Testis (tissue), 3 donors: ENCODE data around the gene CNTRL. TPM values are rescaled to one million over a fixed set of nuclear protein-coding genes. Genes with fewer than 3 reads are reported as not detected.

Source experiments
- DNase-seq: peaks from one replicate; pipeline ENCODE4 v3.0.0-alpha.2; 2019
- H3K27ac ChIP-seq, 2 donors: fragments of 200-600 bp; sonication (generic); one replicate each; pipeline ENCODE4 v1.5.1; 2019
- H3K27me3 ChIP-seq: fragments of 200-600 bp; sonication (generic); one replicate; pipeline ENCODE4 v1.5.1; 2019
- H3K36me3 ChIP-seq: fragments of 200-600 bp; sonication (generic); one replicate; pipeline ENCODE4 v1.5.1; 2017; ENCODE audit warnings: low read depth; ENCODE audit errors: missing control alignments
- H3K4me1 ChIP-seq: fragments of 200-600 bp; sonication (generic); one replicate; pipeline ENCODE4 v1.5.1; 2019
- H3K4me3 ChIP-seq, 2 donors: fragments of 200-600 bp; sonication (generic); one replicate each; pipeline ENCODE4 v1.5.1; 2017 to 2019
- H3K9me3 ChIP-seq: fragments of 200-600 bp; sonication (generic); one replicate; pipeline ENCODE4 v1.5.1; 2017
- CTCF ChIP-seq, 3 experiments: fragments of 450-650 bp in 2 of 3; fragments of 200-600 bp in 1 of 3; sonication (generic) in 1 of 3; IDR thresholded peaks; one replicate each; pipeline ENCODE4 v1.5.1; 2016 to 2019; ENCODE audit warnings: antibody characterized with exemption in 3 of 3, mild to moderate bottlenecking in 2 of 3, moderate library complexity in 1 of 3
- POLR2A ChIP-seq: fragments of 450-650 bp; IDR thresholded peaks from one replicate; pipeline ENCODE4 v1.6.1; 2017; ENCODE audit warnings: antibody characterized with exemption, mild to moderate bottlenecking, moderate library complexity
- WGBS, 2 donors: methylation state at CpG; one replicate each; pipeline ENCODE4 v1.1.5; 2018; 5-methylcytosine and 5-hydroxymethylcytosine counted together
- intact Hi-C: fragments of 100-400 bp; cut with DNase I; formaldehyde crosslinking; loops from one replicate; pipeline ENCODE4 v1.15.1; 2023; ENCODE audit warnings: low total_unique reads
- polyA plus RNA-seq: library from polyadenylated mRNA; stranded (reverse); fragments of 350-450 nt; fragmentation: Illumina TruSeq; extraction: RNeasy Lipid Tissue Mini Kit (QIAGEN cat#74804); gene quantifications from one replicate; pipeline ENCODE4 v1.2.3, GENCODE V29; 2014; ENCODE audit warnings: low read depth, low replicate concordance; ENCODE audit not compliant: insufficient read depth
- total RNA-seq, 2 donors: library from RNA; depleted of rRNA; stranded (reverse); fragments of >200 nt; gene quantifications; one replicate each; pipeline ENCODE4 v1.2.3, GENCODE V29; 2016

The CNTRL gene
- total and polyA plus RNA-seq, 3 donors from 2014 or later, result 42.4 to 94.7 (median 57.7) TPM

GRCh38 chr9:121207371-121207940 lies 132.7 kb downstream of the CNTRL start:
- DNase-seq, result no peak
- Histone ChIP-seq H3K27ac (no peak overlapping the region), H3K27me3 (no peaks in the 10 kb centered on the region), H3K36me3 (no peaks in the 10 kb centered on the region), H3K4me1 (no peaks in the 10 kb centered on the region), H3K9me3 (no peaks in the 10 kb centered on the region), H3K4me3 (no peak overlapping the region)
- 82 to 90% methylated on average over 2 of the region's 2 CpGs for WGBS, 2 donors
- no peak for TF ChIP-seq CTCF (IDR thresholded peaks at IDR 0.05)
- TF ChIP-seq POLR2A, result no peak
- intact Hi-C loops, result no loop called here

GRCh38 chr9:121210536-121210935 lies 135.8 kb downstream of the CNTRL start:
- Histone ChIP-seq H3K27ac (no peak overlapping the region), H3K4me1 (no peaks in the 10 kb centered on the region), H3K4me3 (no peak overlapping the region), H3K27me3 (no peaks in the 10 kb centered on the region), H3K9me3 (no peaks in the 10 kb centered on the region), H3K36me3 (no peaks in the 10 kb centered on the region)
- TF ChIP-seq POLR2A (no peak), CTCF (IDR thresholded peaks at IDR 0.05) (no peak)
- DNase-seq, result no peak
- 87 to 90% methylated on average over 3 to 5 of the region's 5 CpGs for WGBS, 2 donors
- intact Hi-C loops, result loop anchor here (10.0 kb wide), 3 partner anchors 54 to 184 kb away; partner anchors contain the start of gene GSN

GRCh38 chr9:121213136-121213806 lies 138.5 kb downstream of the CNTRL start:
- Histone ChIP-seq H3K36me3 (no peaks in the 10 kb centered on the region), H3K27ac (no peak overlapping the region), H3K4me3 (no peak overlapping the region), H3K4me1 (no peaks in the 10 kb centered on the region), H3K9me3 (no peaks in the 10 kb centered on the region), H3K27me3 (no peaks in the 10 kb centered on the region)
- peak; percentile 92 for DNase-seq
- intact Hi-C loops, result loop anchor here (10.0 kb wide), 3 partner anchors 52 to 182 kb away; partner anchors contain the start of gene GSN
- WGBS, 2 donors, result 33 to 51% methylated on average over 9 of the region's 9 CpGs
- TF ChIP-seq POLR2A (no peak), CTCF (IDR thresholded peaks at IDR 0.05) (peak; percentile 83 to 93 (median 91))

- no peak for DNase-seq
- Histone ChIP-seq H3K4me1 (no peaks in the 10 kb centered on the region), H3K4me3 (no peak overlapping the region), H3K36me3 (no peaks in the 10 kb centered on the region), H3K27ac (no peak overlapping the region), H3K27me3 (no peaks in the 10 kb centered on the region), H3K9me3 (no peaks in the 10 kb centered on the region)
- TF ChIP-seq POLR2A (no peak), CTCF (IDR thresholded peaks at IDR 0.05) (no peak)
- intact Hi-C loops, result loop anchor here (10.0 kb wide), 3 partner anchors 51 to 181 kb away; partner anchors contain the start of gene GSN
- 91 to 98% methylated on average over 2 of the region's 2 CpGs for WGBS, 2 donors
Measured at GRCh38 chr9:121214005-121214404, 139.2 kb downstream of the CNTRL start.
